GM21515 (cell line): ENCODE data around the gene DPYSL3.
"Not testable (repeated sequence)": the region's sequence is repeated elsewhere in the genome, so short reads cannot be mapped to it uniquely, and the experiment has no call there.

Experiments used
- ATAC-seq: cut with Tn5 transposase; IDR thresholded peaks from one replicate; pipeline ENCODE4 v1.9.1; 2021; ENCODE audit not compliant: unreplicated experiment

DPYSL3 gene

GRCh38 chr5:147509710-147510651 is at the start of gene DPYSL3:
Gene DPYSL3 (minus strand): TSS chr5:147510068. CDS start chr5:147509858, 210 bp downstream.
- ATAC-seq, result no peak

- no peak for ATAC-seq
Observed at GRCh38 chr5:147558826-147559225, 49.0 kb upstream of the DPYSL3 start.

GRCh38 chr5:147557876-147558745 is 48.2 kb upstream of the DPYSL3 start:
- no peak for ATAC-seq

GRCh38 chr5:147555176-147555575 is 45.3 kb upstream of the DPYSL3 start:
- no peak for ATAC-seq

- no peak for ATAC-seq
Observed at GRCh38 chr5:147554261-147554817, 44.5 kb upstream of the DPYSL3 start.

- not testable (repeated sequence) for ATAC-seq
Observed at GRCh38 chr5:147553817-147554216, 43.9 kb upstream of the DPYSL3 start.

- no peak for ATAC-seq
Observed at GRCh38 chr5:147552897-147553296, 43.0 kb upstream of the DPYSL3 start.

- no peak for ATAC-seq
Observed at GRCh38 chr5:147551677-147552076, 41.8 kb upstream of the DPYSL3 start.

- ATAC-seq, result no peak
Observed at GRCh38 chr5:147547730-147548129, 37.9 kb upstream of the DPYSL3 start.

GRCh38 chr5:147544556-147544955 is 34.7 kb upstream of the DPYSL3 start:
- ATAC-seq, result no peak

GRCh38 chr5:147539053-147539452 is 29.2 kb upstream of the DPYSL3 start:
- ATAC-seq, result no peak

- no peak for ATAC-seq
Observed at GRCh38 chr5:147538236-147538635, 28.4 kb upstream of the DPYSL3 start.

- no peak for ATAC-seq
Observed at GRCh38 chr5:147534172-147534951, 24.5 kb upstream of the DPYSL3 start.

GRCh38 chr5:147532156-147532555 is 22.3 kb upstream of the DPYSL3 start:
- ATAC-seq, result no peak

GRCh38 chr5:147530530-147531389 is 20.9 kb upstream of the DPYSL3 start:
- ATAC-seq, result no peak

- ATAC-seq, result no peak
Observed at GRCh38 chr5:147523069-147523468, 13.2 kb upstream of the DPYSL3 start.

GRCh38 chr5:147522435-147522834 is 12.6 kb upstream of the DPYSL3 start:
- ATAC-seq, result no peak

- no peak for ATAC-seq
Observed at GRCh38 chr5:147520450-147520849, 10.6 kb upstream of the DPYSL3 start.

- ATAC-seq, result no peak
Observed at GRCh38 chr5:147519380-147519779, 9.5 kb upstream of the DPYSL3 start.

GRCh38 chr5:147517383-147517782 is 7.5 kb upstream of the DPYSL3 start:
- no peak for ATAC-seq
